ENCODE results near the gene RAB13.

- no peak for TF ChIP-seq CTCF (IDR thresholded peaks at IDR 0.05)
- TF ChIP-seq EZH2 (IDR thresholded peaks at IDR 0.05; ENCODE audit: borderline replicate concordance, insufficient read depth, low read depth, low read length, poor library complexity, severe bottlenecking), result no peak
Observed at GRCh38 chr1:153959454-153959853, 26.7 kb downstream of the RAB13 start.
